Panc1 (cell line): Measurements from ENCODE around the gene TRAF3IP1.

ENCODE experiments used
- CTCF ChIP-seq: fragments of 450-650 bp; IDR thresholded peaks from 2 replicates; pipeline ENCODE4 v1.5.1; 2017; ENCODE audit warnings: mild to moderate bottlenecking
- POLR2AphosphoS5 ChIP-seq: IDR thresholded peaks from 2 replicates; pipeline ENCODE4 v1.6.1; 2012; ENCODE audit warnings: mild to moderate bottlenecking, low read depth, low read length, moderate library complexity
- REST ChIP-seq, 2 experiments: IDR thresholded peaks; 2 replicates each; pipeline ENCODE4 v1.6.1; 2011 to 2012; ENCODE audit warnings: low read depth in 2 of 2, control low read depth in 1 of 2, low read length in 1 of 2, mild to moderate bottlenecking in 1 of 2, moderate library complexity in 1 of 2; ENCODE audit not compliant: insufficient read depth in 1 of 2
- SIN3A ChIP-seq: IDR thresholded peaks from 2 replicates; pipeline ENCODE4 v1.6.1; 2012; ENCODE audit warnings: low read depth, mild to moderate bottlenecking, low read length, moderate library complexity, borderline replicate concordance; ENCODE audit not compliant: insufficient read depth

- TF ChIP-seq CTCF (no peak), POLR2AphosphoS5 (no peak), SIN3A (no peak), REST (IDR thresholded peaks at IDR 0.05; ENCODE audit: insufficient read depth in 1 of 2, low read depth in 2 of 2, low read length in 1 of 2) (no peak)
Observed at GRCh38 chr2:238277695-238278094, 42.6 kb upstream of the TRAF3IP1 start.
